SK-N-SH (cell line): ENCODE results near the gene F11. TPM values are rescaled to one million over a fixed set of nuclear protein-coding genes. Genes with fewer than 3 reads are reported as not detected.

Experiments used
- CTCF ChIA-PET: fragments of 300-600, 350-600 bp; formaldehyde crosslinking; extraction: SDS; loops from one replicate; lab custom pipeline; 2021; lab: Yijun Ruan, JAX
- POLR2A ChIA-PET: fragments of 350-600 bp; sonication (Branson Sonifier 250); formaldehyde crosslinking; extraction: SDS; loops from one replicate; lab custom pipeline; 2020; ENCODE audit warnings: antibody characterized with exemption, inconsistent platforms; lab: Yijun Ruan, JAX
- DNase-seq: peaks from one replicate; pipeline ENCODE4 v3.0.0; 2012
- H2AFZ ChIP-seq: fragments of 200-600 bp; sonication (generic); 2 replicates; pipeline ENCODE4 v1.8.1; 2016; ENCODE audit warnings: antibody characterized with exemption, mild to moderate bottlenecking, low read depth
- H3F3A ChIP-seq: fragments of 200-600 bp; sonication (generic); replicated peaks from 2 replicates; pipeline ENCODE3; 2016; ENCODE audit warnings: antibody characterized with exemption, mild to moderate bottlenecking; ENCODE audit not compliant: insufficient read depth
- H3K27ac ChIP-seq, 2 experiments: fragments of 200-500 bp in 1 of 2; fragments of 200-600 bp in 1 of 2; sonication (Bioruptor generic) in 1 of 2; sonication (generic), shearing (Covaris generic) in 1 of 2; 2 replicates each; pipeline versions ENCODE4 v1.5.1 to v1.6.1; 2014 to 2016; ENCODE audit warnings: low read depth in 2 of 2, inconsistent platforms in 1 of 2, low read length in 1 of 2, mild to moderate bottlenecking in 1 of 2, mixed read lengths in 1 of 2
- H3K27me3 ChIP-seq: fragments of 200-600 bp; sonication (generic), shearing (Covaris generic); 2 replicates; pipeline ENCODE4 v1.6.1; 2016; ENCODE audit warnings: mixed run types; ENCODE audit not compliant: insufficient read depth
- H3K36me3 ChIP-seq, 2 experiments: fragments of 200-500 bp in 1 of 2; fragments of 200-600 bp in 1 of 2; sonication (Bioruptor generic) in 1 of 2; sonication (generic) in 1 of 2; replicated peaks in 1 of 2; 2 replicates each; pipeline versions ENCODE3 to v1.5.1; 2014 to 2016; ENCODE audit warnings: low read length in 1 of 2, mild to moderate bottlenecking in 1 of 2; ENCODE audit not compliant: insufficient read depth in 2 of 2, control insufficient read depth in 1 of 2
- H3K4me1 ChIP-seq, 2 experiments: fragments of 200-500 bp in 1 of 2; fragments of 200-600 bp in 1 of 2; sonication (Bioruptor generic) in 1 of 2; sonication (generic), shearing (Covaris generic) in 1 of 2; 2 replicates each; pipeline versions ENCODE4 v1.5.1 to v1.6.1; 2014 to 2016; ENCODE audit warnings: low read depth in 1 of 2, low read length in 1 of 2, mixed run types in 1 of 2; ENCODE audit not compliant: insufficient read depth in 2 of 2, control insufficient read depth in 1 of 2
- H3K4me2 ChIP-seq: fragments of 200-600 bp; sonication (generic), shearing (Covaris generic); 2 replicates; pipeline ENCODE4 v1.6.1; 2017; ENCODE audit warnings: mixed run types
- H3K4me3 ChIP-seq, 2 experiments: fragments of 200-500 bp in 1 of 2; fragments of 200-600 bp in 1 of 2; sonication (Bioruptor generic) in 1 of 2; sonication (generic), shearing (Covaris generic) in 1 of 2; 2 replicates each; pipeline versions ENCODE4 v1.5.1 to v1.8.1; 2014 to 2016; ENCODE audit warnings: low read depth in 2 of 2, inconsistent platforms in 1 of 2, low read length in 1 of 2, mild to moderate bottlenecking in 1 of 2, mixed read lengths in 1 of 2, moderate library complexity in 1 of 2
- H3K79me2 ChIP-seq: fragments of 200-600 bp; sonication (generic); 2 replicates; pipeline ENCODE4 v1.8.1; 2017; ENCODE audit warnings: mild to moderate bottlenecking; ENCODE audit not compliant: insufficient read depth
- H3K9ac ChIP-seq: fragments of 200-600 bp; sonication (generic); 2 replicates; pipeline ENCODE4 v1.6.1; 2017; ENCODE audit warnings: mixed run types
- H3K9me2 ChIP-seq: fragments of 200-600 bp; sonication (generic); 2 replicates; pipeline ENCODE4 v1.6.1; 2017; ENCODE audit warnings: mixed run types
- H3K9me3 ChIP-seq: fragments of 200-600 bp; sonication (generic); 2 replicates; pipeline ENCODE4 v1.6.1; 2017; ENCODE audit warnings: mixed run types, mild to moderate bottlenecking, moderate library complexity
- H4K20me1 ChIP-seq: fragments of 200-600 bp; sonication (generic); 2 replicates; pipeline ENCODE4 v1.6.1; 2017; ENCODE audit warnings: mild to moderate bottlenecking, mixed run types; ENCODE audit not compliant: insufficient read depth
- FOXM1 ChIP-seq: IDR thresholded peaks from 2 replicates; pipeline ENCODE4 v1.4.0; 2012; ENCODE audit warnings: low read depth, mild to moderate bottlenecking
- GABPA ChIP-seq: IDR thresholded peaks from 2 replicates; pipeline ENCODE4 v1.4.0; 2012; ENCODE audit warnings: low read depth, mild to moderate bottlenecking
- GATA2 ChIP-seq: sonication (generic); formaldehyde crosslinking; IDR thresholded peaks from 2 replicates; pipeline ENCODE4 v1.5.0; 2020; ENCODE audit warnings: mild to moderate bottlenecking, missing genetic modification reagents
- MAX ChIP-seq: IDR thresholded peaks from 2 replicates; pipeline ENCODE4 v1.4.0; 2012; ENCODE audit warnings: low read depth
- MXI1 ChIP-seq: IDR thresholded peaks from 2 replicates; pipeline ENCODE4 v1.6.1; 2012; ENCODE audit warnings: mild to moderate bottlenecking, low read depth, low read length, improper control_type of control experiment
- NFIC ChIP-seq: IDR thresholded peaks from 2 replicates; pipeline ENCODE4 v1.4.0; 2012; ENCODE audit warnings: borderline replicate concordance
- RCOR1 ChIP-seq: fragments of 150-350 bp; IDR thresholded peaks from 2 replicates; pipeline ENCODE4 v1.6.1; 2017; ENCODE audit warnings: antibody characterized with exemption, low read length
- RFX5 ChIP-seq: IDR thresholded peaks from 2 replicates; pipeline ENCODE4 v1.6.1; 2012; ENCODE audit warnings: mild to moderate bottlenecking, improper control_type of control experiment, low read length
- SIN3A ChIP-seq: IDR thresholded peaks from 2 replicates; pipeline ENCODE4 v1.6.1; 2012; ENCODE audit warnings: low read depth, mild to moderate bottlenecking, low read length, moderate library complexity, borderline replicate concordance
- TCF12 ChIP-seq: IDR thresholded peaks from 2 replicates; pipeline ENCODE4 v1.4.0; 2012
- USF1 ChIP-seq: IDR thresholded peaks from 2 replicates; pipeline ENCODE4 v1.4.0; 2012; ENCODE audit warnings: low read depth, borderline replicate concordance
- USF2 ChIP-seq: fragments of 150-350 bp; IDR thresholded peaks from 2 replicates; pipeline ENCODE4 v1.6.1; 2017; ENCODE audit warnings: antibody characterized with exemption, low read length, low read depth, borderline replicate concordance
- YY1 ChIP-seq: IDR thresholded peaks from 2 replicates; pipeline ENCODE4 v1.4.0; 2012; ENCODE audit warnings: low read depth, mild to moderate bottlenecking
- ZBTB33 ChIP-seq: IDR thresholded peaks from 2 replicates; pipeline ENCODE4 v1.4.0; 2012; ENCODE audit warnings: low read depth, borderline replicate concordance
- WGBS: methylation state at CpG from one replicate; pipeline ENCODE4 v1.1.6; 2017; ENCODE audit warnings: low lambda C conversion rate; 5-methylcytosine and 5-hydroxymethylcytosine counted together
- polyA plus RNA-seq, 3 experiments: library from polyadenylated mRNA; depleted of rRNA; stranded (reverse); fragments of >200 nt; gene quantifications; 2 replicates each; pipeline ENCODE4 v1.2.3, GENCODE V29; 2012

Gene F11
- polyA plus RNA-seq, 1 of the 3 experiments (the other 2 are of a cell fraction): not detected

- Histone ChIP-seq H2AFZ (no peak overlapping the region), H4K20me1 (no peaks in the 10 kb centered on the region), H3K9me3 (0 out of 2 replicates have a peak, but pooled peaks cover 10% of the 10 kb centered on the region), H3K4me2 (no peak overlapping the region), H3K27me3 (no peaks in the 10 kb centered on the region), H3F3A (no peaks in the 10 kb centered on the region), H3K4me3 (no peak overlapping the region), H3K9ac (no peak overlapping the region), H3K79me2 (no peaks in the 10 kb centered on the region), H3K36me3 (no peaks in the 10 kb centered on the region), H3K4me1 (no peaks in the 10 kb centered on the region), H3K9me2 (no peaks in the 10 kb centered on the region), H3K27ac (no peak overlapping the region)
- DNase-seq: no peak
- ChIA-PET CTCF (no interaction called here), POLR2A (no interaction called here)
- 47% methylated on average over 14 of the region's 15 CpGs for WGBS
- no peak for TF ChIP-seq RCOR1
- TF ChIP-seq YY1: no peak
These were observed 63.4 kb downstream of the F11 start for GRCh38 chr4:186329372-186329771.

GRCh38 chr4:186330368-186330767 lies 64.4 kb downstream of the F11 start:
- CTCF ChIA-PET: interaction anchor here (1.1 kb wide), 1 partner anchor 17 kb away, joined by 3 read pairs; no protein-coding TSS in a partner anchor
- no peaks in the 10 kb centered on the region for H3K4me1 ChIP-seq
- POLR2A ChIA-PET: no interaction called here
- 25% methylated on average over 3 of the region's 3 CpGs for WGBS
- DNase-seq: no peak
- no peak overlapping the region for H3K9ac ChIP-seq
- no peaks in the 10 kb centered on the region for H3K79me2 ChIP-seq
- no peaks in the 10 kb centered on the region for H3K27me3 ChIP-seq
- H3K27ac ChIP-seq: no peak overlapping the region
- H3K36me3 ChIP-seq: no peaks in the 10 kb centered on the region
- H3K4me2 ChIP-seq: no peak overlapping the region
- H3K4me3 ChIP-seq: no peak overlapping the region
- no peaks in the 10 kb centered on the region for H3K9me2 ChIP-seq
- TF ChIP-seq TCF12 (no peak), MAX (no peak), RFX5 (no peak), ZBTB33 (no peak), USF2 (no peak), USF1 (no peak), GABPA (no peak), NFIC (no peak), GATA2 (CRISPR knock-in tag) (no peak), YY1 (no peak), MXI1 (no peak), FOXM1 (no peak), SIN3A (no peak)
- H2AFZ ChIP-seq: no peak overlapping the region
- H3F3A ChIP-seq: no peaks in the 10 kb centered on the region
- no peaks in the 10 kb centered on the region for H4K20me1 ChIP-seq
- 0 out of 2 replicates have a peak, but pooled peaks cover 10% of the 10 kb centered on the region for H3K9me3 ChIP-seq
